ENCODE data around the gene TMED10.

DNA sequence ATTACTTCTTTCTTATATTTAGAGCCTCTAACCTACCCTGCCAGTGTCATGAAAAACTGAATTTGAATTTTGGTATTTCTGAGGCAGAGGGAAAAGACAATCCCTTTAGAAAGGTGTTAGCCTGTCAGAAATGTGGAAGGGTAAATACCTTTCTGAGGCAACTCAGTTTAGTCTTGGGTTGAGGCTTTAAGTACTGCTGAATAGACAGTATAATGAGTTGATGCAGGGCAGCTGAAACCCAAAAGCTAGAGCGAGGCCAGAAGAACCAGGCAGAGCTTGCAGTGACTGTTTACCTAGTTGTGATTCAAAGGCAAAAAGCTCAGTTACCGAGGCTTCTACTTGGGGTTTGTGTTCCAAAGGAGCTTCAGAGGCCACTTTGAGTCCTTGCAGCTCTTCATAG lies 88.3 kb downstream of the TMED10 start:
- TF ChIP-seq RAD21 (IDR thresholded peaks at IDR 0.05; ENCODE audit: low read depth) = no peak
- TF ChIP-seq USF1 (IDR thresholded peaks at IDR 0.05) = no peak
- TF ChIP-seq CEBPB (IDR thresholded peaks at IDR 0.05) = no peak
